Measurements from ENCODE around the gene RASA1.

DNA sequence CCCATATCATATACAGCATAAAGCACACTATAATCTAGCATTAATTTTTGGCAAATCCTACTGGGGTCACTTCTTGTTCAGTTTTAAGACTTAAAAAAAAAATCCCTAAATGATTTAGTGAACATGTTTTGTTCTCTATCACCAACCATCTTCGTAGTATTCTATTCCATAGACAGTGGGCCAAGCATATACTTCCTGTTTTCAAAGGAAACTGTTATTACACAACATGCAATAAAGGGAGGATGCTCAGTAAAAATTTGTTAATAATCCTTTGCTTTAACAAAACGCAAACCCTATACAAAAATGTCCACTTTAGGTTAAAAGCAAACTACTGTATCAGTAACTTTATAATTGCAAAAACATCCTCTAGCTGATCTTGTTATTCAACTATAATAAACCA, 132.0 kb downstream of the RASA1 start:
- TF ChIP-seq, protein P1, sequence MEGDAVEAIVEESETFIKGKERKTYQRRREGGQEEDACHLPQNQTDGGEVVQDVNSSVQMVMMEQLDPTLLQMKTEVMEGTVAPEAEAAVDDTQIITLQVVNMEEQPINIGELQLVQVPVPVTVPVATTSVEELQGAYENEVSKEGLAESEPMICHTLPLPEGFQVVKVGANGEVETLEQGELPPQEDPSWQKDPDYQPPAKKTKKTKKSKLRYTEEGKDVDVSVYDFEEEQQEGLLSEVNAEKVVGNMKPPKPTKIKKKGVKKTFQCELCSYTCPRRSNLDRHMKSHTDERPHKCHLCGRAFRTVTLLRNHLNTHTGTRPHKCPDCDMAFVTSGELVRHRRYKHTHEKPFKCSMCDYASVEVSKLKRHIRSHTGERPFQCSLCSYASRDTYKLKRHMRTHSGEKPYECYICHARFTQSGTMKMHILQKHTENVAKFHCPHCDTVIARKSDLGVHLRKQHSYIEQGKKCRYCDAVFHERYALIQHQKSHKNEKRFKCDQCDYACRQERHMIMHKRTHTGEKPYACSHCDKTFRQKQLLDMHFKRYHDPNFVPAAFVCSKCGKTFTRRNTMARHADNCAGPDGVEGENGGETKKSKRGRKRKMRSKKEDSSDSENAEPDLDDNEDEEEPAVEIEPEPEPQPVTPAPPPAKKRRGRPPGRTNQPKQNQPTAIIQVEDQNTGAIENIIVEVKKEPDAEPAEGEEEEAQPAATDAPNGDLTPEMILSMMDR (IDR thresholded peaks at IDR 0.05 in 2 of 3, conservative IDR thresholded peaks at IDR 0.05 in 1 of 3; ENCODE audit: borderline replicate concordance in 1 of 3, insufficient read depth in 1 of 3, low read depth in 2 of 3, low read length in 2 of 3) = no peak
- TF ChIP-seq POLR2AphosphoS5 (IDR thresholded peaks at IDR 0.05; ENCODE audit: low read depth, low read length) (no peak), SIN3A (IDR thresholded peaks at IDR 0.05; ENCODE audit: low read depth) (no peak), FOSL1 (IDR thresholded peaks at IDR 0.05; ENCODE audit: low read depth) (no peak)
- TF ChIP-seq, protein P2, sequence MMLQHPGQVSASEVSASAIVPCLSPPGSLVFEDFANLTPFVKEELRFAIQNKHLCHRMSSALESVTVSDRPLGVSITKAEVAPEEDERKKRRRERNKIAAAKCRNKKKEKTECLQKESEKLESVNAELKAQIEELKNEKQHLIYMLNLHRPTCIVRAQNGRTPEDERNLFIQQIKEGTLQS (IDR thresholded peaks at IDR 0.05) = no peak

All from HCT116 (cell line).